KMS-11 (cell line): ENCODE data around the gene CKLF.

Source experiments
- H2AFZ ChIP-seq: fragments of 200-600 bp; sonication (generic); 2 replicates; pipeline ENCODE4 v1.6.1; 2016; ENCODE audit warnings: antibody characterized with exemption, mixed run types, low read depth
- H3K27ac ChIP-seq: fragments of 200-600 bp; sonication (generic); 2 replicates; pipeline ENCODE4 v1.6.1; 2016; ENCODE audit warnings: mild to moderate bottlenecking, mixed run types
- H3K27me3 ChIP-seq: fragments of 200-600 bp; sonication (generic); 2 replicates; pipeline ENCODE4 v1.6.1; 2017; ENCODE audit warnings: mild to moderate bottlenecking, low read depth, mixed run types, moderate library complexity; ENCODE audit not compliant: insufficient read depth
- H3K36me3 ChIP-seq: fragments of 200-600 bp; sonication (generic); 2 replicates; pipeline ENCODE4 v1.6.1; 2017; ENCODE audit warnings: mild to moderate bottlenecking, mixed run types; ENCODE audit not compliant: insufficient read depth
- H3K4me1 ChIP-seq: fragments of 200-600 bp; sonication (generic); 2 replicates; pipeline ENCODE4 v1.6.1; 2016; ENCODE audit warnings: mild to moderate bottlenecking, low read depth, mixed run types; ENCODE audit not compliant: poor library complexity, severe bottlenecking
- H3K4me2 ChIP-seq: fragments of 200-600 bp; sonication (generic); 2 replicates; pipeline ENCODE4 v1.7.0; 2016; ENCODE audit warnings: mild to moderate bottlenecking, mixed run types
- H3K4me3 ChIP-seq: fragments of 200-600 bp; sonication (generic); IDR thresholded peaks from 2 replicates; pipeline ENCODE4 v1.6.1; 2017; ENCODE audit warnings: low read depth, low read length, mixed read lengths; ENCODE audit not compliant: insufficient read depth
- H3K79me2 ChIP-seq: fragments of 200-600 bp; sonication (generic); 2 replicates; pipeline ENCODE4 v1.6.1; 2016; ENCODE audit warnings: low read depth, mixed run types; ENCODE audit not compliant: insufficient read depth
- H3K9ac ChIP-seq: fragments of 200-600 bp; sonication (generic); 2 replicates; pipeline ENCODE4 v1.6.1; 2016; ENCODE audit warnings: mild to moderate bottlenecking, mixed run types
- H4K20me1 ChIP-seq: fragments of 200-600 bp; sonication (generic); 2 replicates; pipeline ENCODE4 v1.6.1; 2016; ENCODE audit warnings: mild to moderate bottlenecking, mixed run types; ENCODE audit not compliant: insufficient read depth
- CTCF ChIP-seq: fragments of 200-600 bp; sonication (generic); conservative IDR thresholded peaks from 2 replicates; pipeline ENCODE4 v1.6.1; 2017; ENCODE audit warnings: low read depth, mild to moderate bottlenecking, antibody characterized with exemption, low read length, moderate library complexity, mixed read lengths

The CKLF gene

GRCh38 chr16:66508248-66508913 is 44.0 kb upstream of the CKLF start:
- no peak overlapping the region for H3K27ac ChIP-seq
- no peak for TF ChIP-seq CTCF
- H2AFZ ChIP-seq: no peak overlapping the region
- H3K79me2 ChIP-seq: no peaks in the 10 kb centered on the region
- H3K9ac ChIP-seq: no peak overlapping the region
- no peak overlapping the region for H3K4me2 ChIP-seq
- H3K4me3 ChIP-seq: no peak overlapping the region
- H3K36me3 ChIP-seq: no peaks in the 10 kb centered on the region
- peaks cover 12% of the 10 kb centered on the region for H3K4me1 ChIP-seq
- H4K20me1 ChIP-seq: no peaks in the 10 kb centered on the region
- H3K27me3 ChIP-seq: no peaks in the 10 kb centered on the region

DNA sequence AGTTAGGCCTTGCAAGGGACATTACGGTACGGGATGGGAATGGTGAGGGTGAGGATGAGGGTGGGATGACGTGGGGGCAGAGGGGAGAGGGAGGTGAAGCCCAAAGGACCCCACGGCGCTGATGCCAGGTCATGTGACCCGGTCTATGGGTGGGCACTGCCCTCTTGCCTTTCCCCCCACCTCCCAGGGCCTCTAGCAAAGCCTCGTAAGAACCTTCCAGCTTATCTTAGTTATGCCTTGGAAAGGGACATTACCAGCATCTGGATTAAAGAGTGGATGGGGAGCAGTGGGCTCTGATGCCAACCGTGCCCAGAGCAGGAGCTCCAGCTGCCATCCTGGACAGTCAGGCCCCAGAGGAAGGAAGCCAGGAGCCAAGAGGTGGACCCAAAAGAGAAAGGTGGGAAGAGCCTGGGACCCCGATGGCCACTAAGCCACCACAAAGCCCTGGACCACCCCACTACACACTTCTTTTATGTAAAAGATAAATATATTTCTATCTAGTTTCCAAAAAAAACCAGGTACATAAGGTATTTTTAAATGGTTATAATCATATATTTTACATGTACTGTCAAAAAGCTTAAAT is 43.4 kb upstream of the CKLF start:
- H3K4me1 ChIP-seq: peaks cover 12% of the 10 kb centered on the region
- H4K20me1 ChIP-seq: no peaks in the 10 kb centered on the region
- H3K36me3 ChIP-seq: no peaks in the 10 kb centered on the region
- H2AFZ ChIP-seq: no peak overlapping the region
- TF ChIP-seq CTCF: no peak
- H3K4me2 ChIP-seq: no peak overlapping the region
- H3K9ac ChIP-seq: no peak overlapping the region
- no peak overlapping the region for H3K27ac ChIP-seq
- no peak overlapping the region for H3K4me3 ChIP-seq
- no peaks in the 10 kb centered on the region for H3K79me2 ChIP-seq
- H3K27me3 ChIP-seq: no peaks in the 10 kb centered on the region

DNA sequence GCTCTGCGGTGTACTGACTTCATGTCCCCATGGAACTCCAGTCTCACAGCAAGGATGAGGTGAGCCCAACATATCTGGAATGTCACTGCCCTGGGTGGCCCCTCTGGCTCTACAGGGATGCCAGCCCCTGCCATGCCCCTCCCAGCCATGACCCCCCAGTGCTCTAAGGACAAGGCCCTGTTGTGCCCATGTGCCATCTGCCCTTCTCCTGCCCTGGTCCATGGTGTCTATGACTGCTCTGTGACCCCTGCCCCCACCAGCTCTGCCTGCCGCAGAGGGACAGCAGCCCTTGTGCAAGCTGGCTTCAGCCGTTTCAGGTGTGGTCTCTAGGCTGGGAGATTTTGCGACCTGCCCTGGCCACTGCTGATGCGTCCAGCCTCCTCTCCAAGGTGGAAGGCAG is 42.8 kb upstream of the CKLF start:
- no peak overlapping the region for H3K4me2 ChIP-seq
- H3K9ac ChIP-seq: no peak overlapping the region
- H4K20me1 ChIP-seq: no peaks in the 10 kb centered on the region
- no peaks in the 10 kb centered on the region for H3K27me3 ChIP-seq
- no peak overlapping the region for H3K27ac ChIP-seq
- no peak overlapping the region for H2AFZ ChIP-seq
- H3K79me2 ChIP-seq: no peaks in the 10 kb centered on the region
- peaks cover 12% of the 10 kb centered on the region for H3K4me1 ChIP-seq
- no peaks in the 10 kb centered on the region for H3K36me3 ChIP-seq
- no peak overlapping the region for H3K4me3 ChIP-seq
- no peak for TF ChIP-seq CTCF

DNA sequence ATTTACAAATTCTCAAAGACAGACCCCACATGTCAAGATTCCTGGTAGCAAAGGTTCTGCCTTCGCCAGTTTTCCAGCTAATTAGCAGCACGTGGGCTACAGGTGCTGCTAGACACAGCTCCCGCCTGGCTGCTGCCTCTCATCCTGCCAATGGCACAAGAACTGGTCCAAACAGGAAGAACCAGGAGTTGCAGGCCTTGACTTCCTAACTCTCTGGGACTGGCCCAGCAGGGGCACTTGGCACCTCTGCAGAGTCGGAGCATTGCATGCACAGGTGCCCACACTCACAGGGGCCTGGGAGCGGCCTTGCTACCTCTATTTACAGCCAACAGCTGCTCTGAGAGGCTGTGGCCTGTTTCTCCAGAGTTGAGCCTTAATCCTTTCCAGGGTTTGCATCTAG is 42.1 kb upstream of the CKLF start:
- H3K79me2 ChIP-seq: no peaks in the 10 kb centered on the region
- no peak overlapping the region for H2AFZ ChIP-seq
- no peak overlapping the region for H3K4me2 ChIP-seq
- TF ChIP-seq CTCF: no peak
- H3K27me3 ChIP-seq: no peaks in the 10 kb centered on the region
- peaks cover 12% of the 10 kb centered on the region for H3K4me1 ChIP-seq
- no peak overlapping the region for H3K9ac ChIP-seq
- H3K27ac ChIP-seq: no peak overlapping the region
- no peaks in the 10 kb centered on the region for H3K36me3 ChIP-seq
- H3K4me3 ChIP-seq: no peak overlapping the region
- no peaks in the 10 kb centered on the region for H4K20me1 ChIP-seq
